GM18511 (cell line): ENCODE results near the gene GRHPR.
"Not testable (repeated sequence)": the region's sequence is repeated elsewhere in the genome, so short reads cannot be mapped to it uniquely, and the experiment has no call there.

ENCODE experiments used
- ATAC-seq: cut with Tn5 transposase; IDR thresholded peaks from one replicate; pipeline ENCODE4 v1.9.1; 2021; ENCODE audit warnings: mild to moderate bottlenecking, moderate library complexity; ENCODE audit not compliant: unreplicated experiment

The GRHPR gene

GRCh38 chr9:37422289-37423104, at the start of gene GRHPR:
GRHPR (plus strand) TSS chr9:37422696; CDS start chr9:37422751, 55 bp downstream.
- peak; percentile 97 for ATAC-seq

- ATAC-seq, result no peak
These were observed 49.7 kb upstream of the GRHPR start for GRCh38 chr9:37372839-37373238.

- no peak for ATAC-seq
These were observed 48.9 kb upstream of the GRHPR start for GRCh38 chr9:37373621-37374020.

- peak; percentile 45 for ATAC-seq
These were observed 47.6 kb upstream of the GRHPR start for GRCh38 chr9:37374892-37375291.

GRCh38 chr9:37377688-37378612, 44.5 kb upstream of the GRHPR start:
- ATAC-seq, result no peak

- no peak for ATAC-seq
These were observed 43.9 kb upstream of the GRHPR start for GRCh38 chr9:37378613-37379004.

GRCh38 chr9:37379835-37380234, 42.7 kb upstream of the GRHPR start:
- no peak for ATAC-seq

- ATAC-seq, result no peak
These were observed 41.9 kb upstream of the GRHPR start for GRCh38 chr9:37380570-37380969.

GRCh38 chr9:37381094-37381741, 41.3 kb upstream of the GRHPR start:
- no peak for ATAC-seq

GRCh38 chr9:37382161-37382981, 40.1 kb upstream of the GRHPR start:
- peak; percentile 64 for ATAC-seq

GRCh38 chr9:37382982-37383357, 39.5 kb upstream of the GRHPR start:
- peak; percentile 46 for ATAC-seq

- no peak for ATAC-seq
These were observed 39.1 kb upstream of the GRHPR start for GRCh38 chr9:37383393-37383792.

GRCh38 chr9:37383876-37384746, 38.4 kb upstream of the GRHPR start:
- no peak for ATAC-seq

GRCh38 chr9:37385286-37385685, 37.2 kb upstream of the GRHPR start:
- no peak for ATAC-seq

- ATAC-seq, result no peak
These were observed 35.5 kb upstream of the GRHPR start for GRCh38 chr9:37386988-37387387.

- ATAC-seq, result peak; percentile 97
These were observed 31.7 kb upstream of the GRHPR start for GRCh38 chr9:37390759-37391158.

GRCh38 chr9:37392272-37392671, 30.2 kb upstream of the GRHPR start:
- no peak for ATAC-seq

- ATAC-seq, result no peak
These were observed 27.3 kb upstream of the GRHPR start for GRCh38 chr9:37395229-37395628.

GRCh38 chr9:37395663-37396062, 26.8 kb upstream of the GRHPR start:
- no peak for ATAC-seq

- not testable (repeated sequence) for ATAC-seq
These were observed 24.5 kb upstream of the GRHPR start for GRCh38 chr9:37397948-37398347.
